ENCODE results near the gene MICOS13.
A peak's percentile ranks its signal among the peaks of the same experiment; 100 is the strongest.
"Not testable (repeated sequence)": the region's sequence is repeated elsewhere in the genome, so short reads cannot be mapped to it uniquely, and the experiment has no call there.

The MICOS13 gene

GRCh38 chr19:5698635-5699422 is 18.5 kb upstream of the MICOS13 start:
- DNase-seq: no peak

GRCh38 chr19:5697890-5698634 is 17.7 kb upstream of the MICOS13 start:
- DNase-seq: no peak

GRCh38 chr19:5697022-5697889 is 16.9 kb upstream of the MICOS13 start:
- no peak for DNase-seq

GRCh38 chr19:5696196-5697021 is 16.1 kb upstream of the MICOS13 start:
- no peak for DNase-seq

- DNase-seq: no peak
Observed at GRCh38 chr19:5695649-5696195, 15.4 kb upstream of the MICOS13 start.

- no peak for DNase-seq
Observed at GRCh38 chr19:5694956-5695648, 14.8 kb upstream of the MICOS13 start.

- DNase-seq: no peak
Observed at GRCh38 chr19:5694167-5694955, 14.0 kb upstream of the MICOS13 start.

- no peak for DNase-seq
Observed at GRCh38 chr19:5693195-5694166, 13.2 kb upstream of the MICOS13 start.

- no peak for DNase-seq
Observed at GRCh38 chr19:5692723-5693194, 12.4 kb upstream of the MICOS13 start.

GRCh38 chr19:5691822-5692722 is 11.8 kb upstream of the MICOS13 start:
- no peak for DNase-seq

- peak; percentile 65 to 72 for DNase-seq
Observed at GRCh38 chr19:5690955-5691821, 10.9 kb upstream of the MICOS13 start.

- DNase-seq: peak; percentile 95 to 96
Observed at GRCh38 chr19:5690125-5690954, 10.0 kb upstream of the MICOS13 start, which contains the start of gene RPL36. RPL36 (plus strand) TSS chr19:5690295; CDS start chr19:5690508, 213 bp downstream.

- DNase-seq: not testable (repeated sequence)
Observed at GRCh38 chr19:5688262-5688881, 8.1 kb upstream of the MICOS13 start.

- DNase-seq: no peak
Observed at GRCh38 chr19:5687360-5688198, 7.3 kb upstream of the MICOS13 start.
